Measurements from ENCODE around the gene GTF2B. TPM values are rescaled to one million over a fixed set of nuclear protein-coding genes. Genes with fewer than 3 reads are reported as not detected.

GTF2B gene
- total RNA-seq, 5 donors from 2014 or later (not counting 1 experiment from before 2014, with no cell fraction given), result 34.2 to 54.5 (median 38.7) TPM

DNA sequence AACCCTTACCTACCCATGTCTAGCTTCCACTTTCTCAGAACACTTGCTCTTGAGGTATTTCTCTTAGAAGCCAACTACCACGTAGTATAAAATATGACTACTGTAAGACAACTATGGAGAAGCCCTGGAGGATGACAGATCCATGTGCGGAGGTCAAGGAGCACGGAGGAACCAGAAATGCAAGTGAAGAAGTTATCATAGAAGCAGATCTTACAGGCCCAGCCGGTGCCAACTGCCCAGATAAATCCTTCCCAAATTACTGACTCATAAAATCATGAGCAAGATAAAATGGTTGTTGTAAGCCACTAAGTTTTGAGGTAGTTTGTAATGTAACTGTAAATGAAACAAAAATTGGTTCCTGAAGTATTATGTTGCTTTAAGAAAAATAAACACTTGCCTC, 12.6 kb downstream of the GTF2B start:
- ATAC-seq (replicated peaks in 1 of 4) (no peak), DNase-seq (no peak)
- H3K36me3 Mint-ChIP-seq, result peaks cover 18% of the 10 kb centered on the region
- peaks cover 0 to 33% of the 10 kb centered on the region in 2 donors for H3K36me3 ChIP-seq (ENCODE audit: control insufficient read depth in 2 of 2, extremely low read depth in 1 of 2, insufficient read depth in 1 of 2, low read length in 1 of 2)
- no peak overlapping the region for H3K4me3 ChIP-seq (ENCODE audit: control insufficient read depth in 1 of 2, extremely low read depth in 1 of 2, low read length in 1 of 2)
- POLR2A ChIA-PET, result interaction anchor here (0.6 to 1.0 kb wide), 2 partner anchors 13 to 54 kb away, joined by 3 to 10 read pairs; partner anchors contain the start of gene GTF2B (in 1 of the 2)
- no peaks in the 10 kb centered on the region for H3K9me3 ChIP-seq
- H3K4me3 Mint-ChIP-seq, result no peak overlapping the region
- H3K4me1 Mint-ChIP-seq, result peaks cover 57 to 66% (median 63%) of the 10 kb centered on the region in 3 donors
- H3K27ac Mint-ChIP-seq, result peak overlapping the region in 1 of 2 donors; percentile 7
- 100% methylated on average over 2 of the region's 4 CpGs for whole genome bisulfite sequencing (ENCODE audit: insufficient coverage)
- H3K27me3 Mint-ChIP-seq, result no peaks in the 10 kb centered on the region
- H3K27me3 ChIP-seq (replicated peaks in 1 of 2; ENCODE audit: control insufficient read depth in 2 of 2, extremely low read depth in 1 of 2, insufficient read depth in 2 of 2, low read length in 1 of 2), result no peaks in the 10 kb centered on the region
- CTCF ChIA-PET, result interaction anchor here (0.7 to 6.4 kb wide), 10 partner anchors 9 to 767 kb away, joined by 3 to 59 read pairs (median 6); partner anchors contain the start of gene GTF2B (in 1 of the 2)
- no peak overlapping the region for H3K27ac ChIP-seq (ENCODE audit: low read length)
- H3K9me3 Mint-ChIP-seq, result no peaks in the 10 kb centered on the region
- H3K4me1 ChIP-seq (ENCODE audit: control insufficient read depth in 1 of 2, extremely low read depth in 1 of 2, insufficient read depth in 2 of 2, low read length in 2 of 2), result peaks cover 7 to 21% of the 10 kb centered on the region in 2 experiments

DNA sequence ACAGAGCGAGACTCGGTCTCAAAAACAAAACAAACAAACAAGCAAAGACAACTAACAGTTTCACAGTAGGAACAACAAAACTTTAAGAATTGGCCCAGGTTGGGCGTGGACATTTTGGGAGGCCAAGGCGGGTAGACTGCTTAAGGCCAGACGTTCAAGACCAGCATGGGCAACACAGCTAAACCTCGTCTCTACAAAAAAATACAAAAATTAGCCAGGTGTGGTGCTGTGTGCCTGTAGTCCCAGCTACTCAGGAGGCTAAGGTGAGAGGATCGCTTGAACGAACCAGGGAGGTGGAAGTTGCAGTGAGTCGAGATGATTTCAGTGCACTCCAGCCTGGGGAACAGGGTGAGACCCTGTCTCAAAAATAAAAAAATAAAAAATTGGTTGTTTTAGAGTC, 13.5 kb downstream of the GTF2B start:
- Mint-ChIP-seq H3K4me1 (peaks cover 56 to 62% (median 58%) of the 10 kb centered on the region in 3 donors), H3K27ac (peak overlapping the region in 1 of 2 donors; percentile 16), H3K9me3 (no peaks in the 10 kb centered on the region), H3K36me3 (peaks cover 13% of the 10 kb centered on the region), H3K4me3 (no peak overlapping the region), H3K27me3 (no peaks in the 10 kb centered on the region)
- Histone ChIP-seq H3K4me3 (ENCODE audit: control insufficient read depth in 1 of 2, extremely low read depth in 1 of 2, low read length in 1 of 2) (no peak overlapping the region), H3K9me3 (no peaks in the 10 kb centered on the region), H3K27me3 (replicated peaks in 1 of 2; ENCODE audit: control insufficient read depth in 2 of 2, extremely low read depth in 1 of 2, insufficient read depth in 2 of 2, low read length in 1 of 2) (no peaks in the 10 kb centered on the region), H3K27ac (ENCODE audit: low read length) (no peak overlapping the region), H3K36me3 (ENCODE audit: control insufficient read depth in 2 of 2, extremely low read depth in 1 of 2, insufficient read depth in 1 of 2, low read length in 1 of 2) (peaks cover 0 to 26% of the 10 kb centered on the region in 2 donors), H3K4me1 (ENCODE audit: control insufficient read depth in 1 of 2, extremely low read depth in 1 of 2, insufficient read depth in 2 of 2, low read length in 2 of 2) (peaks cover 7 to 16% of the 10 kb centered on the region in 2 experiments)
- POLR2A ChIA-PET, result interaction anchor here in 1 of 2 donors (0.6 to 1.0 kb wide), 2 partner anchors 8 to 13 kb away, joined by 3 to 10 read pairs; partner anchors contain the start of gene GTF2B
- no peak for DNase-seq
- CTCF ChIA-PET, result interaction anchor here (0.5 to 6.4 kb wide), 15 partner anchors 8 to 225 kb away, joined by 3 to 59 read pairs (median 4); partner anchors contain the start of gene GTF2B (in 1 of the 2)
- ATAC-seq (replicated peaks in 1 of 4), result peak in 1 of 4 experiments; percentile 19
- 100% methylated on average over 2 of the region's 9 CpGs for WGBS (ENCODE audit: insufficient coverage)

- CTCF ChIA-PET, result interaction anchor here (0.5 to 6.4 kb wide), 21 partner anchors 10 to 269 kb away, joined by 3 to 59 read pairs (median 3); partner anchors contain the start of genes GBP1 (in 1 of the 2) and GTF2B (in 1 of the 2)
- Mint-ChIP-seq H3K4me1 (peaks cover 56 to 62% (median 58%) of the 10 kb centered on the region in 3 donors), H3K36me3 (peaks cover 12% of the 10 kb centered on the region), H3K9me3 (no peaks in the 10 kb centered on the region), H3K27me3 (no peaks in the 10 kb centered on the region), H3K27ac (no peak overlapping the region), H3K4me3 (no peak overlapping the region)
- peaks cover 5 to 16% of the 10 kb centered on the region in 2 experiments for H3K4me1 ChIP-seq (ENCODE audit: control insufficient read depth in 1 of 2, extremely low read depth in 1 of 2, insufficient read depth in 2 of 2, low read length in 2 of 2)
- ATAC-seq (replicated peaks in 1 of 4) (no peak), DNase-seq (peak in 1 of 35 experiments; percentile 33)
- WGBS (ENCODE audit: insufficient coverage), result 0% methylated on average over 1 of the region's 6 CpGs
- no peaks in the 10 kb centered on the region for H3K9me3 ChIP-seq
- peaks cover 0 to 31% of the 10 kb centered on the region in 2 donors for H3K36me3 ChIP-seq (ENCODE audit: control insufficient read depth in 2 of 2, extremely low read depth in 1 of 2, insufficient read depth in 1 of 2, low read length in 1 of 2)
- no peaks in the 10 kb centered on the region for H3K27me3 ChIP-seq (replicated peaks in 1 of 2; ENCODE audit: control insufficient read depth in 2 of 2, extremely low read depth in 1 of 2, insufficient read depth in 2 of 2, low read length in 1 of 2)
- H3K4me3 ChIP-seq (ENCODE audit: control insufficient read depth in 1 of 2, extremely low read depth in 1 of 2, low read length in 1 of 2), result no peak overlapping the region
- POLR2A ChIA-PET, result interaction anchor here (0.6 to 1.4 kb wide), 3 partner anchors 10 to 26 kb away, joined by 3 to 7 read pairs (median 4); partner anchors contain the start of gene GTF2B (in 1 of the 2)
- no peak overlapping the region for H3K27ac ChIP-seq (ENCODE audit: low read length)
These were observed 14.0 kb downstream of the GTF2B start for GRCh38 chr1:88877382-88877825.

DNA sequence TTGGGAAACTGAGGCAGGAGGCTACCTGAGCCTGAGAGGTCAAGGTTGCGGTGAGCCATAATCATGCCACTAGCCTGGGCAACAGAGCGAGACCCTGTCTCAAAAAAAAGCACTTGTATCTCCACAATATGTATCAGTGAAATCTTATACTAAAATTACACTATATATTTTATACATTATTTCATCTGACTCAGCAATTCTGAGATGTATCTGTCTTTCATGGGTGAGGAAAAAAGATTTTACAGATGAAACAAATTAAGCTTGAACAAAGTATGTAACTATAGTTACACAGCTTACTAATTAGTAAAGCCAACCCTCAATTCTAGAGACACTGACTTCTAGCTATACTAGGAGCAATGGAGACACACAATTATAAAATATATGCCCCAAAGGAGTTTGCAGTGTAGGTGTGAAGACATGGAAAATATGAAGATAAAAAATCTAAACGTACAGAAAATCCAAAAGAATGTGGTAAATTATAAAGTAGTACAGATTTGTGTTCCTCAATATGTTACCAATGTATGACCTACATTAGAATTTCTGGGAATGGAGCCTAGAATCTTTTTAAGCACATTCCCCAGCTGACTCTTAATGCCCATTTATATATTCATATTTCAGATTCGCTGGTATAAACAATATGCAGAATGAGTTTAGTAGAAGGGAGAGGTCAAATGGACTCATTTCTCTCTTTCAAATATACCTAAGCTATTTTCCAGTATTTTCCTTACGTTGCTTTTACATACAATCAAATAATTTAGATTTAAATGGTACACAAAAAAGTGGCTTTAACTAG, 14.6 kb downstream of the GTF2B start:
- H3K4me3 ChIP-seq (ENCODE audit: control insufficient read depth in 1 of 2, extremely low read depth in 1 of 2, low read length in 1 of 2), result no peak overlapping the region
- ChIA-PET POLR2A (interaction anchor here (0.6 to 1.4 kb wide), 4 partner anchors 11 to 27 kb away, joined by 3 to 7 read pairs (median 4); partner anchors contain the start of gene GTF2B (in 1 of the 2)), CTCF (interaction anchor here (0.5 to 6.4 kb wide), 22 partner anchors 10 to 268 kb away, joined by 3 to 59 read pairs (median 4); partner anchors contain the start of genes GBP1 (in 1 of the 2) and GTF2B (in 1 of the 2))
- WGBS (ENCODE audit: insufficient coverage), result no CpG with 5 or more reads among the region's 5 CpGs
- H3K27ac ChIP-seq (ENCODE audit: low read length), result no peak overlapping the region
- no peak overlapping the region for H3K27ac Mint-ChIP-seq
- H3K36me3 Mint-ChIP-seq, result peaks cover 8% of the 10 kb centered on the region
- H3K4me1 ChIP-seq (ENCODE audit: control insufficient read depth in 1 of 2, extremely low read depth in 1 of 2, insufficient read depth in 2 of 2, low read length in 2 of 2), result peaks cover 5 to 12% of the 10 kb centered on the region in 2 experiments
- H3K4me1 Mint-ChIP-seq, result peaks cover 54 to 57% (median 54%) of the 10 kb centered on the region in 3 donors
- H3K4me3 Mint-ChIP-seq, result no peak overlapping the region
- H3K9me3 ChIP-seq, result no peaks in the 10 kb centered on the region
- DNase-seq, result no peak
- ATAC-seq (replicated peaks in 1 of 4), result no peak
- no peaks in the 10 kb centered on the region for H3K27me3 Mint-ChIP-seq
- no peaks in the 10 kb centered on the region for H3K9me3 Mint-ChIP-seq
- no peaks in the 10 kb centered on the region for H3K27me3 ChIP-seq (replicated peaks in 1 of 2; ENCODE audit: control insufficient read depth in 2 of 2, extremely low read depth in 1 of 2, insufficient read depth in 2 of 2, low read length in 1 of 2)
- peaks cover 0 to 27% of the 10 kb centered on the region in 2 donors for H3K36me3 ChIP-seq (ENCODE audit: control insufficient read depth in 2 of 2, extremely low read depth in 1 of 2, insufficient read depth in 1 of 2, low read length in 1 of 2)

DNA sequence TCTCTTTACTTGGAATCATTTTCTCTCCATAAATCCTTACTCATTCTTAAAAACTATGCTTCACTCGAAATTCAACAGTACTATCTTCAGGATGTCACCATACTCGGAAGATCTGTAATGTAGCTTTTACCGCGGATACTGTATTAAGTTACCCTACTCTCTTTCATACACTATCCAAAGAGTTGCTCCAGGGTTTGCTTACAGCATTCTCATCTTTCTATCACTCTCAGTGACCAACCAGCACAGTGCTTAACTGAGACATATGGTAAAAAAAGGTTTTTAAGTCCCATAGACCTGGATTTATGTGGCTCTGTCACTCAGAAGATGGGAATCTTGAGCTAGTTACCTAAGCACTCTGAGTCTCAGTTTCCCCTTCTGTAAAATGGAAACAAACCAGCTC, 15.8 kb downstream of the GTF2B start:
- ATAC-seq (replicated peaks in 1 of 4) (no peak), DNase-seq (no peak)
- ChIA-PET CTCF (interaction anchor here (0.5 to 6.4 kb wide), 6 partner anchors 11 to 595 kb away, joined by 3 to 59 read pairs (median 8); partner anchors contain the start of gene GTF2B (in 1 of the 2)), POLR2A (interaction anchor here (0.7 to 2.0 kb wide), 4 partner anchors 12 to 15 kb away, joined by 3 to 6 read pairs (median 4); partner anchors contain the start of gene GTF2B (in 1 of the 2))
- H3K4me3 ChIP-seq (ENCODE audit: control insufficient read depth in 1 of 2, extremely low read depth in 1 of 2, low read length in 1 of 2), result no peak overlapping the region
- Mint-ChIP-seq H3K27me3 (no peaks in the 10 kb centered on the region), H3K36me3 (peaks cover 10% of the 10 kb centered on the region), H3K4me1 (peaks cover 55 to 60% (median 55%) of the 10 kb centered on the region in 3 donors), H3K27ac (no peak overlapping the region), H3K9me3 (no peaks in the 10 kb centered on the region), H3K4me3 (no peak overlapping the region)
- no peaks in the 10 kb centered on the region for H3K27me3 ChIP-seq (replicated peaks in 1 of 2; ENCODE audit: control insufficient read depth in 2 of 2, extremely low read depth in 1 of 2, insufficient read depth in 2 of 2, low read length in 1 of 2)
- peaks cover 0 to 22% of the 10 kb centered on the region in 2 donors for H3K36me3 ChIP-seq (ENCODE audit: control insufficient read depth in 2 of 2, extremely low read depth in 1 of 2, insufficient read depth in 1 of 2, low read length in 1 of 2)
- no peak overlapping the region for H3K27ac ChIP-seq (ENCODE audit: low read length)
- H3K4me1 ChIP-seq (ENCODE audit: control insufficient read depth in 1 of 2, extremely low read depth in 1 of 2, insufficient read depth in 2 of 2, low read length in 2 of 2), result peaks cover 5 to 10% of the 10 kb centered on the region in 2 experiments
- 100% methylated on average over 4 of the region's 4 CpGs for WGBS (ENCODE audit: insufficient coverage)
- no peaks in the 10 kb centered on the region for H3K9me3 ChIP-seq
